ENCODE results near the gene TBC1D22A.

TBC1D22A gene

DNA sequence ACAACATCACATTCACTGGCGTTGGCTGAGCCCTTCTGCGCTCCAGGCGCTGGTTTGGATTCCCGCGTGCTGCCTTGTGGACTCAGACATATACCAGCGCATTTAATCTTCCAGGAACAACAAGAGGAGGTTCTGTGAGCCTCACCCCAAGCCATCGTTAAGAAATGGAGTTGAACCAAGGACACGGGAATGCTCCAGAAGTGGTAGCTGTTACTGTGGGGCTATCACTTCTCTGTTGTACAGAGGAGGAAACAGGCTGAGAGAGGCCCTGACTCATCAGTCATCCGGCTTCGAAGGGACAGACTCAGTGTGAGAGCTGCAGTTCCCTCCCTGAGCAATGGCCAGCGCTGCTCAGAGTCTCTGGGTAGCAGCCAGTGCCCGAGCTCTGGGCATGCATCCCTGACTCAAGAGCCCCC lies 291.3 kb downstream of the TBC1D22A start:
- Histone ChIP-seq H3K79me2 (ENCODE audit: insufficient read depth, low read length) (no peaks in the 10 kb centered on the region), H3K9me3 (ENCODE audit: low read length) (no peaks in the 10 kb centered on the region), H4K20me1 (ENCODE audit: insufficient read depth, low read length) (no peaks in the 10 kb centered on the region), H3K4me1 (ENCODE audit: insufficient read depth, low read length, severe bottlenecking) (peaks cover 71% of the 10 kb centered on the region), H2AFZ (ENCODE audit: low read length) (no peak overlapping the region), H3K9ac (ENCODE audit: low read length) (no peak overlapping the region), H3K9me2 (ENCODE audit: low read depth, low read length) (no peaks in the 10 kb centered on the region), H3F3A (ENCODE audit: insufficient read depth, low read length) (0 out of 2 replicates have a peak, but pooled peaks cover 6% of the 10 kb centered on the region), H3K27ac (ENCODE audit: low read depth, low read length, poor library complexity, severe bottlenecking) (no peak overlapping the region), H3K36me3 (ENCODE audit: insufficient read depth, low read length) (no peaks in the 10 kb centered on the region), H3K4me2 (ENCODE audit: low read length) (no peak overlapping the region), H3K27me3 (ENCODE audit: insufficient read depth, low read length) (no peaks in the 10 kb centered on the region), H3K4me3 (ENCODE audit: low read depth, low read length, poor library complexity, severe bottlenecking) (no peak overlapping the region)
- no peak for TF ChIP-seq EZH2 (IDR thresholded peaks at IDR 0.05; ENCODE audit: borderline replicate concordance, low read length)
- TF ChIP-seq, protein P1, sequence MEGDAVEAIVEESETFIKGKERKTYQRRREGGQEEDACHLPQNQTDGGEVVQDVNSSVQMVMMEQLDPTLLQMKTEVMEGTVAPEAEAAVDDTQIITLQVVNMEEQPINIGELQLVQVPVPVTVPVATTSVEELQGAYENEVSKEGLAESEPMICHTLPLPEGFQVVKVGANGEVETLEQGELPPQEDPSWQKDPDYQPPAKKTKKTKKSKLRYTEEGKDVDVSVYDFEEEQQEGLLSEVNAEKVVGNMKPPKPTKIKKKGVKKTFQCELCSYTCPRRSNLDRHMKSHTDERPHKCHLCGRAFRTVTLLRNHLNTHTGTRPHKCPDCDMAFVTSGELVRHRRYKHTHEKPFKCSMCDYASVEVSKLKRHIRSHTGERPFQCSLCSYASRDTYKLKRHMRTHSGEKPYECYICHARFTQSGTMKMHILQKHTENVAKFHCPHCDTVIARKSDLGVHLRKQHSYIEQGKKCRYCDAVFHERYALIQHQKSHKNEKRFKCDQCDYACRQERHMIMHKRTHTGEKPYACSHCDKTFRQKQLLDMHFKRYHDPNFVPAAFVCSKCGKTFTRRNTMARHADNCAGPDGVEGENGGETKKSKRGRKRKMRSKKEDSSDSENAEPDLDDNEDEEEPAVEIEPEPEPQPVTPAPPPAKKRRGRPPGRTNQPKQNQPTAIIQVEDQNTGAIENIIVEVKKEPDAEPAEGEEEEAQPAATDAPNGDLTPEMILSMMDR (IDR thresholded peaks at IDR 0.05; ENCODE audit: low read length): no peak

DNA sequence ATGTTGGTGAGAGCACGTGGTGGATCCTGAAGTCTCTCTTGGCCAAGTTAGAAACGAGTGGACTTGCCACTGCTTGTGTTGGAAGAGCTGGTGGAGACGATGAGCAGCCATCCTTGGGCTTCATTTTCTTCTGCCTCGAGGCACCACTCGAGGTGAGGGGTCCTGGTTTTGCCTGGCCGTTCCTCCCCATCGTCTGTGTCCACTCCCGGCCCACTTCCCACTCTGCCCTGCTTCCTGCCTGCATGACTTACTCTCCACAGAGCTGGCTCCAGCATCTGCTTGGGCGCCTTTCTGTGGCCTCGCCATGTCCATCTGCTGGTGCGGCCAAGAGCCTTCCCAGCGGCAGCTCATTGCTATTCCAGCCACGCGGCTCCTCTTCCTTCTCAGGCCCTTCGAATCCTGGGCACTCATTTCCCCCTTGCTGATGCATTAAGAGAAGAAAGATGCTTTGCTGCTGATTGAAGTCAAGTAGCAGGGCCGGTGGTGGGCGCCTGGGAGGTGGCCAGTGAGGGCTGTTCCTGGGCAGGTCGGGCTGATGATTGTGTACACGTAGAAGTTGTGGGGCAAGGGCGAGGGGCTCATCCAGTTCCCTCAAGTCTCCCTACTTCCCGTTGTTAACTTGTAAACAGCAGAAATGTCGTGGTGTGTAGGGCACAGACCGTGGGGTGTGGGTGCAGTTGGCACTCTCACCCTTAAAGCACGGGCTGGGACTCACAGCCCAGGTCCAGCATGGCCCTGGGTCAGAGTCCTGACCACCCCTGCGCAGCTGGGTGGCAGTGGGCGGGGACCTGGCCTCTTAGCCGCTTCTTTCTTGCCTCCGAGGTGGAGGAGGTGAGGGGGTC lies 292.0 kb downstream of the TBC1D22A start:
- Histone ChIP-seq H3F3A (ENCODE audit: insufficient read depth, low read length) (0 out of 2 replicates have a peak, but pooled peaks cover 3% of the 10 kb centered on the region), H3K9me3 (ENCODE audit: low read length) (no peaks in the 10 kb centered on the region), H3K9ac (ENCODE audit: low read length) (no peak overlapping the region), H2AFZ (ENCODE audit: low read length) (no peak overlapping the region), H3K4me3 (ENCODE audit: low read depth, low read length, poor library complexity, severe bottlenecking) (no peak overlapping the region), H3K27ac (ENCODE audit: low read depth, low read length, poor library complexity, severe bottlenecking) (no peak overlapping the region), H3K27me3 (ENCODE audit: insufficient read depth, low read length) (no peaks in the 10 kb centered on the region), H4K20me1 (ENCODE audit: insufficient read depth, low read length) (no peaks in the 10 kb centered on the region), H3K36me3 (ENCODE audit: insufficient read depth, low read length) (no peaks in the 10 kb centered on the region), H3K79me2 (ENCODE audit: insufficient read depth, low read length) (no peaks in the 10 kb centered on the region), H3K4me2 (ENCODE audit: low read length) (no peak overlapping the region), H3K4me1 (ENCODE audit: insufficient read depth, low read length, severe bottlenecking) (peaks cover 71% of the 10 kb centered on the region), H3K9me2 (ENCODE audit: low read depth, low read length) (no peaks in the 10 kb centered on the region)
- TF ChIP-seq, protein P1 (IDR thresholded peaks at IDR 0.05; ENCODE audit: low read length): no peak
- no peak for TF ChIP-seq EZH2 (IDR thresholded peaks at IDR 0.05; ENCODE audit: borderline replicate concordance, low read length)

DNA sequence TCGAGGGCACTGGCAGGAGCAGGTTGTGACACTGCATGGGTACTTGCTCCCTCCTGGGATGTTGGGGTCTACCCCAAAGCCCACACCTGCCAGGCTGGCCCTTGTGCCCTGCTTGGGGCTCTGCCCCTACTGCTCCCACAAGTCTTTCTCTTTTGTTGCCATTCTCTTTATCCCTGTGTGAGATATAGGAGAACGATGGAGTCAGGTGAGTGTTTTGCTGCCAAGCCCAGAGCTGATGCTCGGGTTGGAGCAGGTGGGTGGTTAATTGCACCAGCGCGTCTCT lies 292.6 kb downstream of the TBC1D22A start:
- Histone ChIP-seq H3K9me2 (ENCODE audit: low read depth, low read length) (no peaks in the 10 kb centered on the region), H4K20me1 (ENCODE audit: insufficient read depth, low read length) (no peaks in the 10 kb centered on the region), H3K36me3 (ENCODE audit: insufficient read depth, low read length) (no peaks in the 10 kb centered on the region), H3K79me2 (ENCODE audit: insufficient read depth, low read length) (no peaks in the 10 kb centered on the region), H3K4me2 (ENCODE audit: low read length) (peak overlapping the region; percentile 36; the same call in 1 of the 2 replicates), H3K9ac (ENCODE audit: low read length) (no peak overlapping the region), H3K27ac (ENCODE audit: low read depth, low read length, poor library complexity, severe bottlenecking) (no peak overlapping the region), H3F3A (ENCODE audit: insufficient read depth, low read length) (no peaks in the 10 kb centered on the region), H3K4me3 (ENCODE audit: low read depth, low read length, poor library complexity, severe bottlenecking) (no peak overlapping the region), H3K9me3 (ENCODE audit: low read length) (no peaks in the 10 kb centered on the region), H3K4me1 (ENCODE audit: insufficient read depth, low read length, severe bottlenecking) (peaks cover 71% of the 10 kb centered on the region), H3K27me3 (ENCODE audit: insufficient read depth, low read length) (no peaks in the 10 kb centered on the region), H2AFZ (ENCODE audit: low read length) (no peak overlapping the region)
- TF ChIP-seq, protein P1 (IDR thresholded peaks at IDR 0.05; ENCODE audit: low read length): no peak
- TF ChIP-seq EZH2 (IDR thresholded peaks at IDR 0.05; ENCODE audit: borderline replicate concordance, low read length): no peak
